ENCODE measurements around the gene APBB1. TPM values are rescaled to one million over a fixed set of nuclear protein-coding genes. Genes with fewer than 3 reads are reported as not detected.

APBB1 gene
- total and polyA plus RNA-seq, 2 of the 4 experiments (the other 2 are of a cell fraction), result 39.4 to 44.1 TPM

- BruUV-seq (replicated peaks), result no TSS peak
- no peak overlapping the region for H3K4me3 ChIP-seq (ENCODE audit: insufficient read depth, low read depth, low read length)
- H3K23ac ChIP-seq (ENCODE audit: low read depth, low read length), result no peak overlapping the region
- H4K91ac ChIP-seq (ENCODE audit: insufficient read depth, low read depth, low read length), result no peak overlapping the region
- no peaks in the 10 kb centered on the region for H4K20me1 ChIP-seq (ENCODE audit: insufficient read depth, low read length)
- POLR2A ChIA-PET (ENCODE audit: unreplicated experiment), result no interaction called here
- H3K18ac ChIP-seq (ENCODE audit: low read depth, low read length), result no peak overlapping the region
- H2AFZ ChIP-seq (replicated peaks; ENCODE audit: low read length, poor library complexity), result no peak overlapping the region
- no peak overlapping the region for H2BK20ac ChIP-seq (ENCODE audit: low read depth, low read length)
- H3K4ac ChIP-seq (ENCODE audit: low read depth, low read length), result no peak overlapping the region
- H3K27me3 ChIP-seq (ENCODE audit: control insufficient read depth, insufficient read depth, low read length), result no peaks in the 10 kb centered on the region
- TF ChIP-seq BHLHE40 (IDR thresholded peaks at IDR 0.05; ENCODE audit: low read depth, low read length) (no peak), NFE2L2 (IDR thresholded peaks at IDR 0.05; ENCODE audit: low read depth, low read length) (no peak), CTCF (conservative IDR thresholded peaks at IDR 0.05; ENCODE audit: low read depth, low read length) (no peak), MAFK (IDR thresholded peaks at IDR 0.05; ENCODE audit: low read depth, low read length) (no peak), MXI1 (IDR thresholded peaks at IDR 0.05; ENCODE audit: borderline replicate concordance, low read depth, low read length) (no peak), RFX5 (IDR thresholded peaks at IDR 0.05; ENCODE audit: low read depth, low read length) (no peak), CHD1 (IDR thresholded peaks at IDR 0.05; ENCODE audit: low read depth, low read length) (no peak), RAD21 (IDR thresholded peaks at IDR 0.05; ENCODE audit: low read length) (no peak), FOS (IDR thresholded peaks at IDR 0.05; ENCODE audit: low read depth, low read length) (no peak), SMC3 (IDR thresholded peaks at IDR 0.05; ENCODE audit: low read depth, low read length) (no peak), MAZ (IDR thresholded peaks at IDR 0.05; ENCODE audit: borderline replicate concordance, low read depth, low read length) (no peak), CEBPB (IDR thresholded peaks at IDR 0.05; ENCODE audit: low read depth, low read length) (no peak), USF2 (IDR thresholded peaks at IDR 0.05; ENCODE audit: low read depth, low read length) (no peak)
- H2BK5ac ChIP-seq (ENCODE audit: low read depth, low read length, poor library complexity, severe bottlenecking), result no peak overlapping the region
- H3K79me1 ChIP-seq (ENCODE audit: low read depth in 1 of 2, low read length in 2 of 2), result 0 out of 4 replicates have a peak, but pooled peaks cover 0 to 5% of the 10 kb centered on the region in 2 experiments
- no peak overlapping the region for H3K27ac ChIP-seq (ENCODE audit: insufficient read depth, low read length)
- H3K4me1 ChIP-seq (ENCODE audit: control insufficient read depth, insufficient read depth, low read length), result peaks cover 2% of the 10 kb centered on the region; the same call in 1 of the 2 replicates
- in situ Hi-C loops (cut with MboI; ENCODE audit: low sequenced_read_pairs), result loop anchor here (10.0 kb wide), 1 partner anchor 300 kb away; the partner anchor contains the start of gene MRPL17
- no peak for DNase-seq
- no peak overlapping the region; the same call in 2 of the 3 replicates for H2BK15ac ChIP-seq (ENCODE audit: low read depth, low read length)
- H3K9me1 ChIP-seq (ENCODE audit: insufficient read depth, low read length), result peaks cover 5% of the 10 kb centered on the region
- H3K4me2 ChIP-seq (ENCODE audit: low read depth, low read length), result no peak overlapping the region
- intact Hi-C loops (cut with micrococcal nuclease), result no loop called here
- no peak overlapping the region for H3K14ac ChIP-seq (replicated peaks; ENCODE audit: low read depth, low read length)
- H4K5ac ChIP-seq (ENCODE audit: low read depth, low read length), result no peak overlapping the region
- no peak overlapping the region for H3K9ac ChIP-seq (ENCODE audit: low read depth, low read length)
- no peak overlapping the region for H2BK120ac ChIP-seq (ENCODE audit: low read depth, low read length)
- dilution Hi-C loops (cut with HindIII; ENCODE audit: low sequenced_read_pairs, unreplicated experiment), result no loop called here
- H2AK9ac ChIP-seq (replicated peaks; ENCODE audit: low read depth, low read length, poor library complexity), result no peak overlapping the region
- no peak overlapping the region for H4K8ac ChIP-seq (ENCODE audit: low read depth in 2 of 2, low read length in 2 of 2)
- H3K9me3 ChIP-seq (ENCODE audit: control insufficient read depth, insufficient read depth, low read length), result no peaks in the 10 kb centered on the region
- ATAC-seq (ENCODE audit: low read depth), result no peak
- H3K56ac ChIP-seq (ENCODE audit: extremely low read depth, insufficient read depth, low read length), result no peak overlapping the region
- 90% methylated on average over 2 of the region's 7 CpGs; no CpG with 5 or more reads in 1 of the 2 experiments for WGBS, 2 experiments (ENCODE audit: extremely low coverage in 2 of 2, insufficient read length in 1 of 2)
- H2AK5ac ChIP-seq (ENCODE audit: low read depth, low read length), result no peak overlapping the region
- H3K36me3 ChIP-seq (ENCODE audit: control insufficient read depth, insufficient read depth, low read length), result no peaks in the 10 kb centered on the region
- CTCF ChIA-PET, result interaction anchor here (0.9 to 4.2 kb wide), 3 partner anchors 56 to 104 kb away, joined by 3 to 16 read pairs (median 3); no protein-coding TSS in a partner anchor
Measured at GRCh38 chr11:6385046-6385777, 33.7 kb downstream of the APBB1 start.
